GM21825 (cell line): ENCODE measurements around the gene MEIOSIN.
"Not testable (repeated sequence)": the region's sequence is repeated elsewhere in the genome, so short reads cannot be mapped to it uniquely, and the experiment has no call there.

Experiments used
- ATAC-seq: cut with Tn5 transposase; IDR thresholded peaks from one replicate; pipeline ENCODE4 v1.9.1; 2021; ENCODE audit warnings: mild to moderate bottlenecking, moderate library complexity; ENCODE audit not compliant: unreplicated experiment

The MEIOSIN gene

DNA sequence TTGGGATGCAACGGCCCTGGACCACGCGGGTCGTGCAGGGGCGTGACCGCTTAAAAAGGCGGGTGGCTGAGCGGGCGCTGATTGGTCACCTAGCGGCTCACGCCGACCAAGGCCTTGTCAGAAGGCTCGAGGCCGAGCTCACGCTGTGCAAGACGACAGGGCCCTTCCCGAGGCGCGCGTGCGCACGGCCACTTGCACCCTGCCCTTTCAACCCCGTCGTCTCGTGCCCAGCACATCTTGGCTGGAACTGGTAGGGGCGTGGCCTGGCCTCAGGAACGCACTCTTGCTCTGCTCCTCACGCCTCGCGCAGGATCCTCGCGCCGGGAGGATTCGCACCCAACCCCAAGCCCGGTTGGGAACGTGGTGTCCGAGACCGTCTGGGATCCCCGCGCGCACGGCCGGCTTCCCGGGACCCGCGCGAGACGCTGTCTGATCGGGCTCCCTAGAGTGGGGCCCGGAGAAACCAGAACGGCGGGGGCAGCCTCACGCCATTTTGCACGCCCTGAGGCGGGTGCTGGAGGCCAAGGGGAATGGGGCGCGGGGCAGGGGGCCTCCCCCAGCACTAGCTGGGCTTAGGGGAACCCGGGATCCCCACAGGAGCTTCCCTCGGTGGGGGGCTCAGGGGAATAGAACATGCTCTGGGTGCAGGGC, at the start of gene MEIOSIN:
Gene MEIOSIN, plus strand, starts transcription at position 280 of the 651 bp plus-strand sequence. CDS start 1,938 bp downstream, outside the sequence.
- ATAC-seq, result no peak

DNA sequence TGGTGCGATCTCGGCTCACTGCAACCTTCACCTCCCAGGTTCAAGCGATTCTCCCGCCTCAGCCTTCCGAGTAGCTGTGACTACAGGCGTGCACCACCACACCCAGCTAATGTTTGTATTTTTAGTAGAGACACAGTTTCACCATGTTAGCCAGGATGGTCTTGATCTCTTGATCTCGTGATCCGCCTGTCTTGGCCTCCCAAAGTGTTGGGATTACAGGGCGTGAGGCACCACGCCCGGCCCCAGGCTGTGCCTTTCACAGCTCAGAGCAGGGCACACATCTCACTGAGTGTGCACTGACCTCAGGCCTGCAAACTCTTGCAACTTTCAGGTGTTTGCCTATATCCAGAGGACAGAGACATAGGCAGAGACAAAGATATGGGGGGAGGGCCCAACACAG, 48.2 kb upstream of the MEIOSIN start:
- not testable (repeated sequence) for ATAC-seq

DNA sequence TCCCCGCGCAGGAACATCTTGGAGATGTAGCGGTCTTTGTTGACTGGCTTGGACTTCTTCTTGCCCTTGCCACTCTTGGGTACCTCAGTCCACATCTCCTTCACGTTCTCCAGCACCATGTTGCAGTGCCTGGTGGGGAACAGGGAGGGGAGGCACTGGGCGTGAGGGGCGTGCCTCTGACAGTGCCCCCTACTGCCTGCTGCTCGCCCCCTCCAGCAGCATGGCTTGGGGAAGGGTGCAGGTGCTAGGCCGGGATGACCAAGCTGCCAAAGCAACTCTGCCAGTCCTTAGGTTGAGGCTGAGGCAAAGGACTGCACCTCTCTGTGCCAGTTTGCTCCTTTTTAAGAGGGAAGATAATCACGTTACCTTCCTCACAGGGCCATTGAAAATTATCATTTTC, 45.6 kb upstream of the MEIOSIN start:
- no peak for ATAC-seq

GRCh38 chr19:45691516-45692186, 41.6 kb upstream of the MEIOSIN start, which contains the start of gene SNRPD2:
Gene SNRPD2, minus strand, starts transcription at chr19:45691953. Its CDS starts 65 bp downstream, at chr19:45691888.
- peak; percentile 48 for ATAC-seq

DNA sequence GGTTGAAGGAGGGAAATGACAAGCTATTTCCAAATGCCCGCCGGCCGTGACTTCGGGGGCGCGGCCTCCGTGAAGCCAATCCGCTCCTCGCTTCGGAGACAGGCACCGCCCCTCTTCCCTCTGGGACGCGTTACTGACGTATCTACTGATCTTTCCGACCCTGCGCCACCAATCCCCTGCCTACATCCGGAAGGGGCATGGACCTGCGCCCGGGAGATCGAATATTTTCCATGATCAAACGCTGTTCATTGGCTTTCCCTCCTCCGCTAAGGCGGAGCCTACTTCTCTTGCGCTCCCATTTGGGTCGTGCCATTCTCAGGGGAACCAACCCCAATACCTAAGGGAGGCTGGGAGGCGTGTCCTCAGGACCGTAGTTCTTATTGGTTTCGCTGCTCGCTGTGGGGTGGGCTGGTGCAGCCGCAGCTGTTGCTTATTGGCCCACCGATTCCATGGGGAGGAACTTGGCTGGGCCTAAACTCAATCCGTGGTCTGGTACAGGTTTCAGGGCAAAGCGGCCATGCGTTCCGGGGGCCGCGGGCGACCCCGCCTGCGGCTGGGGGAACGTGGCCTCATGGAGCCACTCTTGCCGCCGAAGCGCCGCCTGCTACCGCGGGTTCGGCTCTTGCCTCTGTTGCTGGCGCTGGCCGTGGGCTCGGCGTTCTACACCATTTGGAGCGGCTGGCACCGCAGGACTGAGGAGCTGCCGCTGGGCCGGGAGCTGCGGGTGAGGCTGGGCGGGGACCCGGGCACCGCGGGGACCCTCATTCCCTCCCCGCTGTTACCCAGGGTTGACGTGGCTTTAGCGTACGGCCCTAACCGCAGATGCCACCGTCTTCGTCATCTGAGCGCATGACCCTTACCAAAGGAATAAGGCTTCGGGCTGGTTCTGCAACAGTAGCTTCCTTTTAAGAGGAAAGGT, 40.8 kb upstream of the MEIOSIN start, which contains the start of gene QPCTL:
Gene QPCTL, plus strand, starts transcription at position 480 of the 919 bp plus-strand sequence. Its CDS starts 38 bp downstream, at position 518.
- peak; percentile 81 for ATAC-seq

DNA sequence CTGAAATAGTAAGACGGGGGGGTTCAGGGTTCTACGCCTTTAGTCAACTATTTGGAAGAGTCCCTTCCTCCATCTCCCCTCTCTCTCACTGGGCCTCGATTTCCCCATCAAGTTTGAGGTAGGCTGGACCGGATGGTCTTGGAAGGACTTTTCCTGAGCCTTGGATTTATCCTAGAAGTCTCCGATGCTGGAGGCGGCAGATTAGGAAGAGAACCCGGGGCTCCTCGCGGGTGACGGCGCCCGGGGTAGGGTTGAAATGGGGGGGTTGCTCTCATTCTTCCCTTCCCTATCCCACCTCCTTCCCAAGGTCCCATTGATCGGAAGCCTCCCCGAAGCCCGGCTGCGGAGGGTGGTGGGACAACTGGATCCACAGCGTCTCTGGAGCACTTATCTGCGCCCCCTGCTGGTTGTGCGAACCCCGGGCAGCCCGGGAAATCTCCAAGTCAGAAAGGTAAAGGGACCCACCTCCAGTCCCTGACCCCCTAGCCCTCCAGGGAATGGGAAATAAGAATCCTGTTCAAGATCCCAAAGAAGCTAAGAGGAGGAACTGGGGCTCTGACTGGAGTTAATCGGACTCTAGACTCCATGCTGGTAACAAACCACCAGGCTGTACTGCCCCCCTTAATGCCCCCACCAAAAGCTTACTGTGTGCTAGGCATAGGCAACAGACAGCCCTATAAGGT, 40.0 kb upstream of the MEIOSIN start:
- no peak for ATAC-seq

DNA sequence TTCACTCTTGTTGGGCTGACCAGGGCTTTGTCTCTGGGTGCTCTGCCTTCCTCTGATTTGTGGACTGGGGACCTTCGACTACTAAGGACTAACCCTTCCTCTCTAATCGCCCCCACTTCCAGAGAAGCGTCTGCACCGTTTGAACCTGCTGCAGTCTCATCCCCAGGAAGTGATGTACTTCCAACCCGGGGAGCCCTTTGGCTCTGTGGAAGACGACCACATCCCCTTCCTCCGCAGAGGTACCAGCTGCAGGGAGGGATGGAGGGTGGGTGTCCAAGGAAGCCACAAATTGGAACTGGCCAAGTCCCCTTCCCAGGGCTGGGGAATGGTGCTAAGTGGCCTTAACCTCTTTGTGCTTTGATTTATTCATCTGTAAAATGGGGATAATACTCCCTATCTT, 31.6 kb upstream of the MEIOSIN start:
- no peak for ATAC-seq

DNA sequence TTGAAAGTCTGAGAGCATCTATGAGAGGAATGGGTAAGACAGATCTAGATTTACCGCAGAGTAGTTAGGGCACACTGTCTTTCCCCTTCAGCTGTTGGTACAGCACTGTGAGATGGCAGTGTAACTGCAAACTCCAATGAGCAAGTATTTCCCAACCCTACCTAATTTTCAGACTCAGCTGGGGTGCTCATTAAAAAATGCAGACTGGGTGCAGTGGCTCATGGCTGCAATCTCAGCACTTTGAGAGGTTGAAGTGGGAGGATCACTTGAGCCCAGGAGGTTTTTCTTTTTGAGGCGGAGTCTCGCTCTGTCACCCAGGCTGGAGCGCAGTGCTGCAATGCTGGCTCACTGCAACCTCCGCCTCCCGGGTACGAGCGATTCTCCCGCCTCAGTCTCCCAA, 28.1 kb upstream of the MEIOSIN start:
- ATAC-seq, result no peak

DNA sequence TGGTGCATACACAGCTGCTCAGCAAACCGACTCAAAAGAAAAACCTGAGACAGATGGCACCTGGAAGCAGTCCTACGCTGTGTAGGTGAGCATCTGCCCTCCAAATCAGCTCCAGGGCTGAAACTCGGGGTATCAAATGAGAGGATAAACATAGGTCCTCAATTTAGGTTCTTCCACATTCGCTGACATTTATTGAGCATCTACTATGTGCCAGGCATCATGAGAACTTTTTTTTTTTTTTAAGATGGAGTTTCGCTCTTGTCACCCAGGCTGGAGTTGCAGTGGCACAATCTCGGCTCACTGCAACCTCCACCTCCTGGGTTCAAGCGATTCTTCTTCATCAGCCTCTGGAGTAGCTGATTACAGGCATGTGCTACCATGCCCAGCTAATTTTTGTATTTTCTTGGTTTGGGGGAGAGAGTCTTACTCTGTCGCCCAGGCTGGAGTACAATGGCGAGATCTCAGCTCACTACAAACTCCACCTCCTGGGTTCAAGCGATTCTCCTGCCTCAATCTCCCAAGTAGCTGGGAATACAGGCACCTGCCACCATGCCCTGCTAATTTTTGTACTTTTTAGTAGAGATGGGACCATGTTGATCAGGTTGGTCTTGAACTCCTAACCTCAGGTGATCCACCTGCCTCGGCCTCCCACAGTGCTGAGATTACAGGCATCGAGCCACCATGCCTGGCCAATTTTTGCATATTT, 27.4 kb upstream of the MEIOSIN start:
- ATAC-seq, result no peak

DNA sequence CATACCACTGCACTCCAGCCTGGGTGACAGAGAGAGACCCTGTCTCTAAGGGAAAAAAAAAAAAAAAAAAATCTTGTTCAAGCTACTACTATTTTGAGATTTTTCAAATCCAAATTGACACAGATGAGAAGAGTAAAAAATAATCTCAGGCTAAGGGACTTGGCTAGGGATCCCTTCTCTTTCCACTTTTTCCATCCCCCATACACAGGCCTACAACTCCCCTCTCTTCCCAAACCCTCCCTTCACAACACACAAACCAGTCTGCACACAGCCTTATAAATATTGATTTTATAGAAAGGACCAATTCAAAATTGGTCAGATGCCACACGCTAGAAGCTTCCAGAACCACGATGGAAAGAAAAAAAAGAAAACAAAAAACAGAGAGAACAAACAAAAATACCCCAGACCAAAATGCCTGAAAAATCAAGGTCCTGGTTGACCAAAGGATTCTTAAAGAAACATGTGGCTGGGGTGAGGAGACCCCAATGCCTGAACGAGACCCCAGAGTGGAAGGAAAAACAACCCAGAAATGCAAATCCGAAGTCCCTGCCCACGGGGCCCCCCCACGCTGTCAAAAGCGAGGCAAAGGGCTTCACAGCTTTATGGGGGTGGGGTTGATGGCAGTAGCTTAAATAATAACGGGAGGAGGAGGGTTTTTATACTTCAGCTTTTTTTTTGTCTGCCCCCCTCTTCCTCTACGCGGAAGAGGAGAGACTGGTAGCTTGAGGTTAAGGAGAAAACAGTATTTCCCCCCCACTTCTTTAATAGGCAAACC, 22.7 kb upstream of the MEIOSIN start:
- ATAC-seq, result no peak

- ATAC-seq, result no peak
These were observed 21.2 kb upstream of the MEIOSIN start for GRCh38 chr19:45711851-45712698.

GRCh38 chr19:45712699-45713067, 20.6 kb upstream of the MEIOSIN start:
- no peak for ATAC-seq

DNA sequence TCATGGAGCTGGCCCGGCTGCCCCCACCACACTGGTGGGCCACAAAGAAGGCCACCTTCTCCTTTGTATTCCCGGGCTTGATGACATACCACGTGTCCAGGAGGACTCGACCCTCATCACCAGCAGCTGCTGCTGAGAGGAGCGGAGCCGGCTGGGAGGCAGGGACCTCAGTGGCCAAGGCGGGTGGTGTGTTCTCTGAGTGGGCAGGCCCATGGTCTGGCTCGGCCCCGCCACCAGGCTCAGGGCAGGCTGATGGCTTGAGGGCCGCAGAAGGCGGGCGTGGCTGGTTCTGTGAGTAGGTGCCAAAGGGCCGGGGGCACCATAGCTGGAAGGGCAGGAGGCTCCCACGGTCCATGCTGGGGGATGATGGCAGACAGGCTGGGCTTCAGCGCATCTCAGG, 20.1 kb upstream of the MEIOSIN start:
- no peak for ATAC-seq

DNA sequence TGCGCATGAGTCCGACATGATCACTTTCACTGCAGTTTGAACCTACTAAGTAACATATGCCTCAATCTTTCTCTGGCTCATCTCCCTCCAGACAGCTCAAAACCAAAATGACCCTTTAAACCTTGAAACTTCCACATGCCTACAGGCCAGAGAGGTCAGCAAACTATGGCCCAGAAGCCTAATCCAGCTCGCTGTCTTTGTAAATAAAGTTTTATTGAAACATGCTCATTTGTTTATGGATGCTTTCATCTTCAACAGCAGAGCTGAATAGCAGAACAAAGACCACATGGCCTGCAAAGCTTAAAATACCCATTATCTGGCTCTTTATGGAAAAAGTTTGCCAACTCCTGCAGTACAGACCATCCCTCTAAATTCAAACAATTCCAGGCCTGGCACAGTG, 18.1 kb upstream of the MEIOSIN start:
- no peak for ATAC-seq

DNA sequence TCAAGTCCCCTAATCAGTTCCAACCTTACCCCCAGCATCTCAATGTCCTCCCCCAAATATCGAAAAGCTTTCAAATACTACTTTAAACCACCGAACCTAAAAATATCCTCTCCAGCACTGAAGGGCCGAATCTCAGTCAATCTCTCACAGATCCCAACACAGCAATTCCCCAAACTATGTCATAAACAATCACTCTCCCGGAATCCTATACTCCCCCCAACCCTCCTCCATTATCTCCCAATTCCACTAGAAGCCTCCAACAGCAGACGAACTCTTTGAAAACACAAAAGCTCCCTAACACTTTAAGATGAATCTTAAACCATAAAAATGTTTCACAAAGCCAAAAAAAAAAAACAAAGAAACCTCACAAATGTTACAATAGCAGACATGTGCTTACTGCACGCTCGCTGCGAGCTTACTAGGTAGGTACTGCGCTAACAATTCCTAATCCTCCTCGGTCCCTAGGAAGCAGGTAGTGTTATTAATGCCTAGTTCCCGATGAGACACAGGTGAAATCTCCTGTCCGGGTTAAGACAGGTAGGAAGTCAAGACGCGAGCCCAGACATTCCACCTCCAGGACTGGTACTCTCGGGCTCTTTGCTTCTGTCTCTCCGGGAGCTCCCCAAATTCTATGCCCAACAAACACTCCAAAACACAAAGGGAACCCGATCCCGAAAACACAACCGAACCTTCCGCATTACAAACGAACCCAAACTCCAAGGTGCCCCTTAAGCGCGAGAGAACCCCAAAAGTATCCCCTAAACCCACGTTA, 16.7 kb upstream of the MEIOSIN start:
- ATAC-seq, result no peak

DNA sequence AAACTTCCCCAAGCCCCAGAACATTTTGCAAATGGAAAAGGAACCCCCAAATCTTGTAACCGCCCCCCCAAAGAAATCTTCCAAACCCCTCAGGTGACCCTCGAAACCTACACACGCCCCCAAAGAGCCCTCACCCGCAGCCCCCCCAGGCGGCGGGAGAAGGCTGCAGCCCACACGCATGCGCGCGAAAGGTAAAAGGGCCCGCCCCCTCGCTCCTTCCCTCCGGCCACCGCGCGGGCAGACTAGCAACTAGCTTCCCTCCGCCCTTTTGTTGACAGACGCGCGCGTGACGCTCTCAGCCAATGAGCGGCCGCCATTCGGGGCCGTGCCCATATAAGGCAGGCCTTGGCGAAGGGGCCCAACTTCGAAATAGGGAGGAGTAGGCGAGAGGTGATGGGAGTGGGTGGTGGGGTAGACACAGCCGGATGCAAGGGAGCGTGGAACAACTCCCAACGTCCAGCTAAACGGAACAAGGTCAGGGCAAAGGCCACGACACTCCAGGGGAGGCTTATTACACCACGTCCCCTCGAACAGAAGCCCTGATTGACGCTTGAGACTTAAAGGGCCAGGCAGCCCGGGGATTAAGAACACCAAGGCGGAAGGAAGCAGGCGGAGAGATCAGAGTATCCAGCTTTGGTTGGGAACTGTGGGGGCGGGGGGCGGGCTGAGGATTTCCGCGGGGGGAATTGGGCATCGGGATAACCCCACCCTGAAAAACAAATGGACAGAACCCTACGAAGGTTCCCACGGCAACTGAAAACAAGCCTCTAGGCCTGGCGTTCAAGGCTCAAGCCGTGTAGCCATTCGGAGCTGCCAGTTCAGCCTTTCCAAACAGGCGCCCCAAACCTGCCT, 15.9 kb upstream of the MEIOSIN start:
- peak; percentile 92 for ATAC-seq
